ENCODE data around the gene CAPN12.
A peak's percentile ranks its signal among the peaks of the same experiment; 100 is the strongest.
"Not testable (repeated sequence)": the region's sequence is repeated elsewhere in the genome, so short reads cannot be mapped to it uniquely, and the experiment has no call there.

CAPN12 gene

GRCh38 chr19:38744298-38744681 is at the start of gene CAPN12:
TSS of gene CAPN12 (minus strand) at chr19:38744474. CDS start at chr19:38744165, 309 bp downstream.
- DNase-seq (ENCODE audit: low read depth in 2 of 2), result no peak

- DNase-seq (ENCODE audit: low read depth in 2 of 2), result no peak
These were observed 49.4 kb upstream of the CAPN12 start for GRCh38 chr19:38793671-38794070.

- DNase-seq (ENCODE audit: low read depth in 2 of 2), result no peak
These were observed 48.9 kb upstream of the CAPN12 start for GRCh38 chr19:38793177-38793576.

GRCh38 chr19:38792250-38793111 is 48.2 kb upstream of the CAPN12 start:
- DNase-seq (ENCODE audit: low read depth in 2 of 2), result peak; percentile 26 to 37

- DNase-seq (ENCODE audit: low read depth in 2 of 2), result not testable (repeated sequence)
These were observed 47.3 kb upstream of the CAPN12 start for GRCh38 chr19:38791451-38792064.

- DNase-seq (ENCODE audit: low read depth in 2 of 2), result not testable (repeated sequence)
These were observed 46.5 kb upstream of the CAPN12 start for GRCh38 chr19:38790507-38791403.

- DNase-seq (ENCODE audit: low read depth in 2 of 2), result no peak
These were observed 44.4 kb upstream of the CAPN12 start, which contains the start of gene LGALS7B for GRCh38 chr19:38788478-38789243. TSS of gene LGALS7B (plus strand) at chr19:38789200. CDS start at chr19:38789227, 27 bp downstream.

GRCh38 chr19:38786572-38787265 is 42.4 kb upstream of the CAPN12 start:
- DNase-seq (ENCODE audit: low read depth in 2 of 2), result no peak

- DNase-seq (ENCODE audit: low read depth in 2 of 2), result not testable (repeated sequence)
These were observed 41.8 kb upstream of the CAPN12 start for GRCh38 chr19:38786061-38786460.

- no peak for DNase-seq (ENCODE audit: low read depth in 2 of 2)
These were observed 41.0 kb upstream of the CAPN12 start for GRCh38 chr19:38785187-38785699.

GRCh38 chr19:38784224-38784623 is 40.0 kb upstream of the CAPN12 start:
- DNase-seq (ENCODE audit: low read depth in 2 of 2), result no peak

GRCh38 chr19:38782212-38782611 is 37.9 kb upstream of the CAPN12 start:
- not testable (repeated sequence) for DNase-seq (ENCODE audit: low read depth in 2 of 2)

GRCh38 chr19:38781058-38781457 is 36.8 kb upstream of the CAPN12 start:
- no peak for DNase-seq (ENCODE audit: low read depth in 2 of 2)

GRCh38 chr19:38780443-38780842 is 36.2 kb upstream of the CAPN12 start:
- DNase-seq (ENCODE audit: low read depth in 2 of 2), result no peak

- no peak for DNase-seq (ENCODE audit: low read depth in 2 of 2)
These were observed 34.5 kb upstream of the CAPN12 start for GRCh38 chr19:38778733-38779132.

GRCh38 chr19:38774181-38774950 is 30.1 kb upstream of the CAPN12 start:
- no peak for DNase-seq (ENCODE audit: low read depth in 2 of 2)

- DNase-seq (ENCODE audit: low read depth in 2 of 2), result no peak
These were observed 29.3 kb upstream of the CAPN12 start, which contains the start of gene LGALS7 for GRCh38 chr19:38773469-38774177. TSS of gene LGALS7 (minus strand) at chr19:38773517. CDS start at chr19:38773492, 25 bp downstream.

- DNase-seq (ENCODE audit: low read depth in 2 of 2), result not testable (repeated sequence)
These were observed 27.3 kb upstream of the CAPN12 start for GRCh38 chr19:38771569-38771968.

- DNase-seq (ENCODE audit: low read depth in 2 of 2), result not testable (repeated sequence)
These were observed 26.6 kb upstream of the CAPN12 start for GRCh38 chr19:38770949-38771275.
